Smooth muscle cell (in vitro differentiated cells): ENCODE data around the gene UQCRH. TPM values are rescaled to one million over a fixed set of nuclear protein-coding genes. Genes with fewer than 3 reads are reported as not detected.

ENCODE experiments used
- DNase-seq: peaks from one replicate; lab custom pipeline; 2025; ENCODE audit not compliant: unreplicated experiment; lab: John Stamatoyannopoulos, UW
- H2AFZ ChIP-seq: fragments of 200-600 bp; sonication (generic); 2 replicates; pipeline ENCODE4 v1.6.0; 2016; ENCODE audit warnings: antibody characterized with exemption, low read depth, mild to moderate bottlenecking
- H3F3A ChIP-seq: fragments of 200-600 bp; sonication (generic); 2 replicates; pipeline ENCODE4 v1.6.0; 2017; ENCODE audit warnings: antibody characterized with exemption, low read depth
- H3K27ac ChIP-seq: fragments of 200-600 bp; sonication (generic); 2 replicates; pipeline ENCODE4 v1.5.1; 2016; ENCODE audit warnings: low read depth, mild to moderate bottlenecking
- H3K27me3 ChIP-seq: fragments of 200-600 bp; sonication (generic); 2 replicates; pipeline ENCODE4 v1.6.1; 2016; ENCODE audit warnings: low read depth, mild to moderate bottlenecking
- H3K36me3 ChIP-seq: fragments of 200-600 bp; sonication (generic); 2 replicates; pipeline ENCODE4 v1.5.1; 2016; ENCODE audit warnings: low read depth
- H3K4me1 ChIP-seq: fragments of 200-600 bp; sonication (generic); 2 replicates; pipeline ENCODE4 v1.5.1; 2016; ENCODE audit warnings: low read depth
- H3K4me2 ChIP-seq: fragments of 200-600 bp; sonication (generic); 2 replicates; pipeline ENCODE4 v1.6.0; 2016; ENCODE audit warnings: mild to moderate bottlenecking
- H3K4me3 ChIP-seq: fragments of 200-600 bp; sonication (generic); 2 replicates; pipeline ENCODE4 v1.5.1; 2016; ENCODE audit warnings: mild to moderate bottlenecking
- H3K79me2 ChIP-seq: fragments of 200-600 bp; sonication (generic); 2 replicates; pipeline ENCODE4 v1.6.0; 2016; ENCODE audit warnings: low read depth, mild to moderate bottlenecking
- H3K9ac ChIP-seq: fragments of 200-600 bp; sonication (generic); 2 replicates; pipeline ENCODE4 v1.6.0; 2016; ENCODE audit warnings: low read depth
- H3K9me3 ChIP-seq: fragments of 200-600 bp; sonication (generic); replicated peaks from 2 replicates; pipeline ENCODE4 v1.5.1; 2016; ENCODE audit warnings: low read depth
- H4K20me1 ChIP-seq: fragments of 200-600 bp; sonication (generic); 2 replicates; pipeline ENCODE4 v1.6.0; 2016; ENCODE audit warnings: low read depth
- WGBS: methylation state at CpG from one replicate; pipeline ENCODE4 v1.1.7; 2016; ENCODE audit warnings: low lambda C conversion rate; 5-methylcytosine and 5-hydroxymethylcytosine counted together
- polyA plus RNA-seq: library from polyadenylated mRNA; unstranded; fragments of >200 nt; fragmentation: Nextera tagmentation; extraction: Ambion mirVana; gene quantifications from 2 replicates; pipeline ENCODE4 v1.2.1, GENCODE V29; 2016
- total RNA-seq: library from RNA; depleted of rRNA; stranded (reverse); fragments of >200 nt; gene quantifications from 2 replicates; pipeline ENCODE4 v1.2.3, GENCODE V29; 2014
- TF ChIP-seq, protein P1 (sequence below): fragments of 200-600 bp; sonication (generic); IDR thresholded peaks from 2 replicates; pipeline ENCODE4 v1.5.1; 2017; ENCODE audit warnings: borderline replicate concordance, mild to moderate bottlenecking, antibody characterized with exemption; ENCODE audit not compliant: insufficient read depth, poor library complexity, severe bottlenecking

UQCRH gene
- total and polyA plus RNA-seq, 2 experiments from 2014 or later = 284 to 652 TPM

DNA sequence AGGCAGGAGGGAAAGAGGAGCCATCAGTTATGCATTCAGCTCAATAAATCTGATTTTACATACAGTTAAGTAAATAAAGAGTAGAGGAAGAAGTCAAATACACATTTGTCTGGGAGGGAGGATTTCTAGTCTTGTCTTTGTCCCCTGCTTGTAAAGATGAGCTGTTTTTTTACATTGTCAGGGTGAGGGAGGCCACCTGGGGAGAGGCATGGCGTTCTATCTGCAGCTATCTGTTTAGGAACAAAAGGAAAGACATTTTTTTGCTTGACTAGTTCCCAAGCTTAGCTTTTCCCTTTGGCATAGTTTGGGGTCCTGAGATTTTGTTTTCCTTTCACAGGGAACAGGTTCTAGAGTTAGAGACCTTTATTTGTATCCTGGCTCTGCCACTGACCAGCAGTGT is 41.0 kb upstream of the UQCRH start:
- Histone ChIP-seq H3K27ac (no peak overlapping the region), H3K9ac (no peak overlapping the region), H2AFZ (no peak overlapping the region), H3K9me3 (no peaks in the 10 kb centered on the region), H3K79me2 (no peaks in the 10 kb centered on the region), H4K20me1 (no peaks in the 10 kb centered on the region), H3K27me3 (no peaks in the 10 kb centered on the region), H3K4me2 (no peak overlapping the region), H3K4me3 (no peak overlapping the region), H3K36me3 (no peaks in the 10 kb centered on the region), H3F3A (no peaks in the 10 kb centered on the region), H3K4me1 (no peaks in the 10 kb centered on the region)
- TF ChIP-seq, protein P1, sequence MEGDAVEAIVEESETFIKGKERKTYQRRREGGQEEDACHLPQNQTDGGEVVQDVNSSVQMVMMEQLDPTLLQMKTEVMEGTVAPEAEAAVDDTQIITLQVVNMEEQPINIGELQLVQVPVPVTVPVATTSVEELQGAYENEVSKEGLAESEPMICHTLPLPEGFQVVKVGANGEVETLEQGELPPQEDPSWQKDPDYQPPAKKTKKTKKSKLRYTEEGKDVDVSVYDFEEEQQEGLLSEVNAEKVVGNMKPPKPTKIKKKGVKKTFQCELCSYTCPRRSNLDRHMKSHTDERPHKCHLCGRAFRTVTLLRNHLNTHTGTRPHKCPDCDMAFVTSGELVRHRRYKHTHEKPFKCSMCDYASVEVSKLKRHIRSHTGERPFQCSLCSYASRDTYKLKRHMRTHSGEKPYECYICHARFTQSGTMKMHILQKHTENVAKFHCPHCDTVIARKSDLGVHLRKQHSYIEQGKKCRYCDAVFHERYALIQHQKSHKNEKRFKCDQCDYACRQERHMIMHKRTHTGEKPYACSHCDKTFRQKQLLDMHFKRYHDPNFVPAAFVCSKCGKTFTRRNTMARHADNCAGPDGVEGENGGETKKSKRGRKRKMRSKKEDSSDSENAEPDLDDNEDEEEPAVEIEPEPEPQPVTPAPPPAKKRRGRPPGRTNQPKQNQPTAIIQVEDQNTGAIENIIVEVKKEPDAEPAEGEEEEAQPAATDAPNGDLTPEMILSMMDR = no peak
- DNase-seq = no peak
- WGBS = 100% methylated on average over 1 of the region's 1 CpG

- no peaks in the 10 kb centered on the region for H3F3A ChIP-seq
- no peaks in the 10 kb centered on the region for H3K36me3 ChIP-seq
- no peak overlapping the region for H3K4me2 ChIP-seq
- TF ChIP-seq, protein P1 = no peak
- H4K20me1 ChIP-seq = no peaks in the 10 kb centered on the region
- no peak for DNase-seq
- no peaks in the 10 kb centered on the region for H3K79me2 ChIP-seq
- no peaks in the 10 kb centered on the region for H3K4me1 ChIP-seq
- WGBS = 90% methylated on average over 2 of the region's 2 CpGs
- H3K4me3 ChIP-seq = no peak overlapping the region
- no peaks in the 10 kb centered on the region for H3K27me3 ChIP-seq
- H3K27ac ChIP-seq = no peak overlapping the region
- H3K9ac ChIP-seq = no peak overlapping the region
- H3K9me3 ChIP-seq = no peaks in the 10 kb centered on the region
- H2AFZ ChIP-seq = no peak overlapping the region
Measured at GRCh38 chr1:46263146-46263545, 40.4 kb upstream of the UQCRH start.

DNA sequence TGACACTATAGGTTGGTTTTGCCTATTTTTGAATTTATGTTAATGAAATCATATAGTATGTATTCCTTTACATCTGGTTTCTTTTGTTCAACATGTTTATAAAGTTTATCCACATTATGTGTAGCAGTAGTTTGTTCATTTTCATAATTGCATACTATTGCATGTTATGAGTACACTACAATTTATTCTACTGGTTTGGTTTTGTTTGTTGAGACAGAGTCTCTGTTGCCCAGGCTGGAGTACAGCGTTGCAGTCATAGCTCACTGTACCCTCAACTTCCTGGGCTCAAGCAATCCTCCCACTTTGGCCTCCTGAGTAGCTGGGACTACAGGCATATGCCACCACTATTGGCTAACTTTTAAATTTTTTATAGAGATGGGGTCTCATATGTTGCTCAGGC is 34.9 kb upstream of the UQCRH start:
- H3K79me2 ChIP-seq = no peaks in the 10 kb centered on the region
- no peak overlapping the region for H2AFZ ChIP-seq
- no peaks in the 10 kb centered on the region for H3K4me1 ChIP-seq
- H3K9ac ChIP-seq = no peak overlapping the region
- no peak overlapping the region for H3K27ac ChIP-seq
- H3K4me2 ChIP-seq = no peak overlapping the region
- H3F3A ChIP-seq = no peaks in the 10 kb centered on the region
- no peaks in the 10 kb centered on the region for H3K36me3 ChIP-seq
- no peak for DNase-seq
- H4K20me1 ChIP-seq = no peaks in the 10 kb centered on the region
- H3K9me3 ChIP-seq = no peaks in the 10 kb centered on the region
- 96% methylated on average over 1 of the region's 1 CpG for WGBS
- TF ChIP-seq, protein P1 = no peak
- no peaks in the 10 kb centered on the region for H3K27me3 ChIP-seq
- no peak overlapping the region for H3K4me3 ChIP-seq

DNA sequence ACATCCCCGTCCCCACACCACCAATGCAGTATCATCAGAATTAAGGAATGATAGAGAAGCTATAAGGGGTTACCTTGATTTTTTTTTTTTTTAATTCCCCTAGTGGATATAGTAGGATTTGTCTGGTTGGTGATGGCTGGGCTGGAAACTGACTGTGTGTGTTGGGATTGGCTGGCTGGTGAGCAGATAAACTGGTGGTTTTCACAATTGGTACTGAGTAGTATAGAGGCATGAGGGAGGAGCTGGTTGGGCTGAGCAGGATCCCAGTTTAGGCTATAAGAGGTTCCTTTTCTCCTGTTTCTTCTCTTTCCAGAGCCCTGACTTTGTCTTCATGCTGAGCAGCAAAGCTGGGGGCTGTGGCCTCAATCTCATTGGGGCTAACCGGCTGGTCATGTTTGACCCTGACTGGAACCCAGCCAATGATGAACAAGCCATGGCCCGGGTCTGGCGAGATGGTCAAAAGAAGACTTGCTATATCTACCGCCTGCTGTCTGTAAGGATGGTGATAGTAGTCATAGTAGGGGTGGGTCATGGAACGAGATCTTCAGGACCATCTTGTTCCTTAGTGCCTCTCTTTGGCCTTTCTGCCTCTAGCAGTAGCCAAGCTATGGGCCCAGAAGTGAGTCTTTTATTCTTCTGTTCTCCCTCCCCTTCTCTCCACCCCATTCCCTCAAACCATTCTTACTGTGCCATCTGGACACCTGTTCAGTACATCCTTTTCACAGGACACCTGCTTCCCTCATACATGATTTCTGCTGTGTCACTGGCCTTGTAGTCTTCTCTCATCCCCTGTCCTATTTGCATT is 29.1 kb upstream of the UQCRH start:
- DNase-seq = no peak
- Histone ChIP-seq H4K20me1 (no peaks in the 10 kb centered on the region), H3K79me2 (no peaks in the 10 kb centered on the region), H3K4me2 (no peak overlapping the region), H3K36me3 (no peaks in the 10 kb centered on the region), H2AFZ (no peak overlapping the region), H3K27ac (no peak overlapping the region), H3K27me3 (no peaks in the 10 kb centered on the region), H3K4me1 (no peaks in the 10 kb centered on the region), H3K4me3 (no peak overlapping the region), H3K9me3 (no peaks in the 10 kb centered on the region), H3F3A (peaks cover 28% of the 10 kb centered on the region), H3K9ac (no peak overlapping the region)
- 98% methylated on average over 6 of the region's 6 CpGs for WGBS
- TF ChIP-seq, protein P1 = no peak
